Measurements from ENCODE around the gene SELENON.
"Not testable (repeated sequence)": the region's sequence is repeated elsewhere in the genome, so short reads cannot be mapped to it uniquely, and the experiment has no call there.

SELENON gene

DNA sequence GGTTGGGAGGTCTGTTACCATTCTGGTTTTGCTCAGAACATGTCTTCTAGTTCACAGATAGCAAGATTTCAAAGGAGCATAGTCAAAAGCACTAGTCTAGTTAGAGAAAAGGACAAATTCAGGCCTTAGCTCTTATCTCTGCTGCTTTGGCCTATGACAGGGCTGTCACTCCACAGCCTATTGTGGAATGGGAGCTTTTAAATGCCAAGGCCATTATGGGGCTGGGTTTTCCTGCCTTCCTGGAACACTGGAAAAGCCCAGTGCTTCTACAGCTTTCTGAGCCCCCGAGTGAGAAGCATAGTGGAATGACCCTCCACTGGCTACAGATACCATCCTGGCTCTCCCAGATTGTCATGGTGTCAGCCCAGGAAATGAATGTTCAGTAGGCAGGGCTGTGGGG, 29.1 kb downstream of the SELENON start:
- H3K9me3 ChIP-seq (ENCODE audit: insufficient read depth, low read depth, low read length) = no peaks in the 10 kb centered on the region
- no peaks in the 10 kb centered on the region for H3K27me3 ChIP-seq (ENCODE audit: insufficient read depth, low read length)
- H3K9ac ChIP-seq (ENCODE audit: low read depth, low read length) = no peak overlapping the region
- no peaks in the 10 kb centered on the region for H3K4me1 ChIP-seq (ENCODE audit: insufficient read depth, low read length)
- H3K36me3 ChIP-seq (ENCODE audit: insufficient read depth, low read depth, low read length) = peaks cover 79% of the 10 kb centered on the region
- H3K4me3 ChIP-seq (ENCODE audit: low read length) = no peak overlapping the region
- no peak overlapping the region for H3K27ac ChIP-seq (ENCODE audit: low read length)

DNA sequence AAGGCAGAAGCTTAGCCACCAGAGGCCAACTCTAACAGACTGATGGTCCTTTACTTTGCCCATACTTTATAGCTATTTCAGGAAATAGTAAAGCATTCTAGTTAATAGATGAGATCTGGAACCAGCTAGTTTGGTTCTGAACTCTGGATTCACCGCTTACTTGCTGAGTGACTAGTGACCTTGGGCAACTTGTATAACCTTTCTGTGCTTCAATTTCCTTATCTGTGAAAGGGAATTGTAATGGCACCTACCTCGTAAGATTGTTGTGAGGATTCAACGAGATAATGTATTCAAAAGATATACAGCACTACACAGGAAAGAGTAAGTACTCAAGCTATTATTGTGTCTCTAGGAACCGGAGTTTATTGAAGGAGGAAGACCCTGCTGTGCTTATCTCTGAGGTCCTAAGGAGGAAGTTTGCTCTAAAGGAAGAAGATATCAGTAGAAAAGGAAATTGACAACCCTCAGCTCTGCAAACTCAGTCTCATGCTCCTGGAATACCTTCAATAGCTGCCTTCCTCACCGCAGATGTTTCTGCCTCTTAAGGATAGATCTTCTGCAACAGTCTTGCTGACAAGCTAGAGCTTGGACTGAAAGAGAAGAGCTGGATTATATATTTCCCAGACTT, 31.7 kb downstream of the SELENON start:
- H3K4me1 ChIP-seq (ENCODE audit: insufficient read depth, low read length) = no peaks in the 10 kb centered on the region
- H3K4me3 ChIP-seq (ENCODE audit: low read length) = no peak overlapping the region
- H3K27me3 ChIP-seq (ENCODE audit: insufficient read depth, low read length) = no peaks in the 10 kb centered on the region
- H3K36me3 ChIP-seq (ENCODE audit: insufficient read depth, low read depth, low read length) = peaks cover 94% of the 10 kb centered on the region
- no peak overlapping the region for H3K9ac ChIP-seq (ENCODE audit: low read depth, low read length)
- H3K9me3 ChIP-seq (ENCODE audit: insufficient read depth, low read depth, low read length) = no peaks in the 10 kb centered on the region
- H3K27ac ChIP-seq (ENCODE audit: low read length) = no peak overlapping the region

DNA sequence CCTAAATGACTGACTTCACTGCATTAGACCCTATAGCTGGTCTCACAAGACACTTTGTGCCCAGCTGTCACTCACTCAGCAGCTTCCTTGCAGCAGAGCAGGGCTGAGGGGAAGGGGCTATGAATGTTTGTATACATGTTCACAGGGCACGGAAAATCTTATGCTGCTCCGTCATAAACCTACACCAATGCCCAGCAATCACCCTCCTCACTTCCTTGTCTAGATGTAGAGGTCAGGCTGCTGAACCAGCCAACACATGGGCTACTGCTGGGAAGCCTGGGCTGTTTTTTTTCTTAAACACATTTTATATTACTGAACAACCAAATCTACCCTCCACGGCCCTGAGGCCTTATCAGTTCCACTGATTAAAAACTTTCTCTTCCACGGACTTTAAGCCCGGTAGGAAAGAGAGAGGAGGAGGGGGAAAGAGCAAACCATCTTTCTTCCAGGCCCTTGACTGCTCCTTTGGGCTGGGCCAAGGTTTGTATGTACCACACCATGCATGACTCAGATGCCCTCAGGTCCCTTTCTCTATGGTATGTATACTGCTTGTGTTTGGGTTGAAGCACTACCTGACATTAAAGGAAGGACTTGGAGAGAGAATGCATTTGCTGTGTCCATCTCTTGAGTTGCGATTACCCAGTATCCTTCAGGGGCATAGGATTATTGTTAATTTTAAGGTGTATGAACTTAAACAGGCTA, 32.5 kb downstream of the SELENON start:
- Histone ChIP-seq H3K9ac (ENCODE audit: low read depth, low read length) (no peak overlapping the region), H3K4me1 (ENCODE audit: insufficient read depth, low read length) (no peaks in the 10 kb centered on the region), H3K4me3 (ENCODE audit: low read length) (no peak overlapping the region), H3K27me3 (ENCODE audit: insufficient read depth, low read length) (no peaks in the 10 kb centered on the region), H3K36me3 (ENCODE audit: insufficient read depth, low read depth, low read length) (peaks cover 95% of the 10 kb centered on the region), H3K27ac (ENCODE audit: low read length) (no peak overlapping the region), H3K9me3 (ENCODE audit: insufficient read depth, low read depth, low read length) (no peaks in the 10 kb centered on the region)

- Histone ChIP-seq H3K4me1 (ENCODE audit: insufficient read depth, low read length) (no peaks in the 10 kb centered on the region), H3K36me3 (ENCODE audit: insufficient read depth, low read depth, low read length) (peaks cover 88% of the 10 kb centered on the region), H3K27me3 (ENCODE audit: insufficient read depth, low read length) (no peaks in the 10 kb centered on the region), H3K4me3 (ENCODE audit: low read length) (no peak overlapping the region), H3K9me3 (ENCODE audit: insufficient read depth, low read depth, low read length) (no peaks in the 10 kb centered on the region), H3K9ac (ENCODE audit: low read depth, low read length) (no peak overlapping the region), H3K27ac (ENCODE audit: low read length) (no peak overlapping the region)
Observed at GRCh38 chr1:25833158-25833557, 33.2 kb downstream of the SELENON start.

DNA sequence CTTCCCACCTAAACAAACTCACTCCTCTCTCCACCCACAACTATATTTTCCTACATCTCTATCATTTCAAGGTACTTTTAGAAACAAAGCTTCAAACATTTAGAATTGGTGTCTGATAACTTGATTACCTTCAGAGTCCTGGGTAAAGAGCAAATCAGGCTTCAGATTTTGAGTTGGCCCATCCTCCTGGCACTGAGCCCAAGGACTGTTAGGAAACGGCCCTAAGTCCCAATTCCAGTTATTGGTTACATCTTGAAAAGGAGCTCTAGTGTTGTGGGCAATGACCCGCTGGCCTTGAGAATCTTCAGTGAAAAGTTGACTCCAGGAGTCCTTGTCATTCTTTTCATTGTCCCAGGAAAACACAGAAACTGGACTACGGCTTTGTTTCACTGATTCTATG, 34.9 kb downstream of the SELENON start:
- H3K27me3 ChIP-seq (ENCODE audit: insufficient read depth, low read length) = no peaks in the 10 kb centered on the region
- H3K36me3 ChIP-seq (ENCODE audit: insufficient read depth, low read depth, low read length) = peaks cover 71% of the 10 kb centered on the region
- no peak overlapping the region for H3K9ac ChIP-seq (ENCODE audit: low read depth, low read length)
- no peaks in the 10 kb centered on the region for H3K9me3 ChIP-seq (ENCODE audit: insufficient read depth, low read depth, low read length)
- no peak overlapping the region for H3K4me3 ChIP-seq (ENCODE audit: low read length)
- no peak overlapping the region for H3K27ac ChIP-seq (ENCODE audit: low read length)
- no peaks in the 10 kb centered on the region for H3K4me1 ChIP-seq (ENCODE audit: insufficient read depth, low read length)

- Histone ChIP-seq H3K36me3 (ENCODE audit: insufficient read depth, low read depth, low read length) (peaks cover 53% of the 10 kb centered on the region), H3K4me1 (ENCODE audit: insufficient read depth, low read length) (no peaks in the 10 kb centered on the region), H3K4me3 (ENCODE audit: low read length) (no peak overlapping the region), H3K27me3 (ENCODE audit: insufficient read depth, low read length) (no peaks in the 10 kb centered on the region), H3K9me3 (ENCODE audit: insufficient read depth, low read depth, low read length) (no peaks in the 10 kb centered on the region), H3K27ac (ENCODE audit: low read length) (no peak overlapping the region), H3K9ac (ENCODE audit: low read depth, low read length) (no peak overlapping the region)
Observed at GRCh38 chr1:25836695-25837094, 36.7 kb downstream of the SELENON start.

- no peaks in the 10 kb centered on the region for H3K27me3 ChIP-seq (ENCODE audit: insufficient read depth, low read length)
- H3K4me1 ChIP-seq (ENCODE audit: insufficient read depth, low read length) = no peaks in the 10 kb centered on the region
- peaks cover 46% of the 10 kb centered on the region for H3K36me3 ChIP-seq (ENCODE audit: insufficient read depth, low read depth, low read length)
- H3K27ac ChIP-seq (ENCODE audit: low read length) = no peak overlapping the region
- no peak overlapping the region for H3K4me3 ChIP-seq (ENCODE audit: low read length)
- H3K9me3 ChIP-seq (ENCODE audit: insufficient read depth, low read depth, low read length) = no peaks in the 10 kb centered on the region
- no peak overlapping the region for H3K9ac ChIP-seq (ENCODE audit: low read depth, low read length)
Observed at GRCh38 chr1:25837262-25837875, 37.4 kb downstream of the SELENON start.

DNA sequence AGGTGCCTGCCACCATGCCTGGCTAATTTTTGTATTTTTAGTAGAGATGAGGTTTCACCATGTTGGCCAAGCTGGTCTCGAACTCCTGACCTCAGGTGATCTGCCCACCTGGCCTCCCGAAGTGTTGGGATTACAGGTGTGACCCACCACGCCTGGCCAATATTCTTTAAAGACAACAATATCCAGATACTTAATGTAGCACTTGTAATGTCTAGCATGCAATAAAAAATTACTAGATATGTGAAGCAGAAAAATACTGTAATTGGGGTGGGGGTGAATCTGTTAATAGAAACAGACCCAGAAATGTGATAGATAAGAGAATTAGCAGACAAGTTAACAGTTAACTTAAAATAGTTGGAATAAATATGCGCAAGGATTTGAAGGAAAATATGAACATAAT, 39.8 kb downstream of the SELENON start:
- not testable (repeated sequence) for H3K9ac ChIP-seq (ENCODE audit: low read depth, low read length); H3K4me1 ChIP-seq (ENCODE audit: insufficient read depth, low read length); H3K9me3 ChIP-seq (ENCODE audit: insufficient read depth, low read depth, low read length); H3K27ac ChIP-seq (ENCODE audit: low read length); H3K27me3 ChIP-seq (ENCODE audit: insufficient read depth, low read length); H3K4me3 ChIP-seq (ENCODE audit: low read length)
- H3K36me3 ChIP-seq (ENCODE audit: insufficient read depth, low read depth, low read length) = peaks cover 24% of the 10 kb centered on the region

- no peaks in the 10 kb centered on the region for H3K36me3 ChIP-seq (ENCODE audit: insufficient read depth, low read depth, low read length)
- no peak overlapping the region for H3K27ac ChIP-seq (ENCODE audit: low read length)
- no peaks in the 10 kb centered on the region for H3K27me3 ChIP-seq (ENCODE audit: insufficient read depth, low read length)
- H3K4me1 ChIP-seq (ENCODE audit: insufficient read depth, low read length) = no peaks in the 10 kb centered on the region
- no peak overlapping the region for H3K4me3 ChIP-seq (ENCODE audit: low read length)
- no peak overlapping the region for H3K9ac ChIP-seq (ENCODE audit: low read depth, low read length)
- no peaks in the 10 kb centered on the region for H3K9me3 ChIP-seq (ENCODE audit: insufficient read depth, low read depth, low read length)
Observed at GRCh38 chr1:25843483-25843882, 43.5 kb downstream of the SELENON start.

GRCh38 chr1:25844536-25845337, 44.7 kb downstream of the SELENON start:
- H3K4me3 ChIP-seq (ENCODE audit: low read length) = no peak overlapping the region
- no peak overlapping the region for H3K9ac ChIP-seq (ENCODE audit: low read depth, low read length)

DNA sequence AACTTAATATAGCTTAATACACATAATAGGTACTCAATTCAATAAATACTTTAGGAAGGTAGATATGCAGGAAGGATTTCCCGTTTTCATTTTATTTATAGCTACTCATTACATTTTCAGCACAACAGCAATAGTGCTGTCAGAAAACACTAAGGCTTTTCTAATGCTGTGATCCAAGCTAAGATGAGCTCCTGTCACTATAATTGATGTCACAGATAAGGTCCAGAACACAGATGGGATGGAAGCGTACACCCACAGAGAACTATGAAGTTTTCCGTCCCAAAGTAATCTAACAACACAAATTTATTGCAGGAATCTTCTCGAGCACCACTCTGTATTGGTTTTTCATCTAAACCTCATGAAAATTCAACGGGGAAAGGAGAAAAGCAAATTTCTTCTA, 45.7 kb downstream of the SELENON start:
- Histone ChIP-seq H3K4me1 (ENCODE audit: insufficient read depth, low read length) (no peaks in the 10 kb centered on the region), H3K4me3 (ENCODE audit: low read length) (no peak overlapping the region), H3K9ac (ENCODE audit: low read depth, low read length) (no peak overlapping the region), H3K9me3 (ENCODE audit: insufficient read depth, low read depth, low read length) (no peaks in the 10 kb centered on the region), H3K27ac (ENCODE audit: low read length) (no peak overlapping the region), H3K27me3 (ENCODE audit: insufficient read depth, low read length) (no peaks in the 10 kb centered on the region), H3K36me3 (ENCODE audit: insufficient read depth, low read depth, low read length) (no peaks in the 10 kb centered on the region)

More at GRCh38 chr1:25844536-25845337, 44.7 kb downstream of the SELENON start:
- Histone ChIP-seq H3K27ac (ENCODE audit: low read length) (no peak overlapping the region), H3K4me1 (ENCODE audit: insufficient read depth, low read length) (no peaks in the 10 kb centered on the region), H3K36me3 (ENCODE audit: insufficient read depth, low read depth, low read length) (no peaks in the 10 kb centered on the region), H3K27me3 (ENCODE audit: insufficient read depth, low read length) (no peaks in the 10 kb centered on the region), H3K9me3 (ENCODE audit: insufficient read depth, low read depth, low read length) (no peaks in the 10 kb centered on the region)
